HG02610 (cell line): ENCODE results near the gene ATOH7.

Experiments
- ATAC-seq: cut with Tn5 transposase; IDR thresholded peaks from one replicate; pipeline ENCODE4 v1.9.1; 2021; ENCODE audit warnings: mild to moderate bottlenecking, moderate library complexity; ENCODE audit not compliant: unreplicated experiment

ATOH7 gene

DNA sequence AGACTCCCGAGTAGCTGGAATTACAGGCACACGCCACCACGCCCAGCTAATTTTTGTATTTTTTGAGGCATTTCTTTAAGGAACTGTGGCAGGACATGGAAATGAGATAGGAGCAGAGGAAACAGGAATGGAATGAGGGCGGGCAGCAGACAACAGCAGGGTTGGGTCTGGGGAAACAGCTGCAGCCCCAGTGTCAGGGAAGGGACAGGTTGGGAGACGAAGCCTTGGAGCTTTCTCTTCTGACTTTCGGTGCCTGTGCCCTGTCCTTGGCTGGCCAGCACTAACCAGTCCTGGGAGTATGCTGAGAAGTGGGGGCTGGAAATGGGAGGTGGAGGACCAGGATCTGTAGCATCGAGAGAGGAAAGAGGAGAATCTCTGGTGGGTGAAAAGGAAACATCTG lies 47.4 kb downstream of the ATOH7 start:
- ATAC-seq, result no peak
